ENCODE data around the gene C12orf60. TPM values are rescaled to one million over a fixed set of nuclear protein-coding genes. Genes with fewer than 3 reads are reported as not detected.

Gene C12orf60
- total RNA-seq, 1 experiment from 2014 or later: 3.5 TPM

DNA sequence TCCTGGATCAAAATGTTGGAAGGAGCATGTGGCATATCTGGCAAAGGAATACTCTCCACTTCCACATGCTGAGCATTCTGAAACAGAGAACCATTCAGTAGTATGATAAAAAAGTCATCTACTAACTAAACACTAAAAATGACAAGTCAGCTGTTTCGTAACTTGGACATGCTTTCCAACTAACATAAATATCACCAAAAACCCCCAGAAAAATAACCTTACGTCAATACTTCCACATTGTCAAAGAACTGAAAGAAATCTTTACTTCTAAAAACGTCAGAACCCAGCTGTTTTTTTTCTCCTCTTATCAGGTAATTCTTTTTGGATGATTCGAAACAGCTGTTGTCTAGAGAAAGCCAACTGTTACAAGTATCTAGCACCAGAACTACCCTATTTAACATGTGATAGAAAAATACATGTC is 8.4 kb upstream of the C12orf60 start:
- intact Hi-C loops (cut with micrococcal nuclease): no loop called here
- peaks cover 70% of the 10 kb centered on the region for H3K79me2 ChIP-seq (ENCODE audit: insufficient read depth, low read length)
- H2AFZ ChIP-seq (ENCODE audit: low read depth, low read length, poor library complexity, severe bottlenecking): no peak overlapping the region
- H3K4me3 ChIP-seq (replicated peaks in 1 of 2; ENCODE audit: low read depth in 1 of 2, low read length in 2 of 2): no peak overlapping the region
- no TSS peak for BruUV-seq (replicated peaks)
- H3K9me2 ChIP-seq (ENCODE audit: insufficient read depth): no peaks in the 10 kb centered on the region
- no peak overlapping the region for H3K27ac ChIP-seq (ENCODE audit: low read depth, low read length)
- no peak for DNase-seq (ENCODE audit: low read depth, low spot score)
- H3K9ac ChIP-seq (ENCODE audit: low read length): no peak overlapping the region
- no peaks in the 10 kb centered on the region for H3K9me3 ChIP-seq (ENCODE audit: control insufficient read depth in 1 of 2, insufficient read depth in 1 of 2, low read depth in 1 of 2, low read length in 2 of 2)
- no peak overlapping the region for H3K4me2 ChIP-seq (ENCODE audit: low read length)
- H3K4me1 ChIP-seq (ENCODE audit: control insufficient read depth in 1 of 2, insufficient read depth in 2 of 2, low read length in 2 of 2): no peaks in the 10 kb centered on the region
- no peaks in the 10 kb centered on the region for H3K27me3 ChIP-seq (ENCODE audit: insufficient read depth, low read length)
- H3K36me3 ChIP-seq (ENCODE audit: control insufficient read depth in 1 of 2, insufficient read depth in 2 of 2, low read length in 2 of 2): peaks cover 62% of the 10 kb centered on the region in 2 experiments
- H4K20me1 ChIP-seq (ENCODE audit: insufficient read depth): no peaks in the 10 kb centered on the region
- ChIA-PET RAD21 (ENCODE audit: low non-redundant PET in 1 of 2, low total read pairs in 2 of 2, uncharacterized antibody in 2 of 2, unreplicated experiment in 2 of 2) (no interaction called here), CTCF (no interaction called here), POLR2A (no interaction called here)
- ATAC-seq: no peak
- TF ChIP-seq EGR1 (IDR thresholded peaks at IDR 0.05; ENCODE audit: low read depth) (no peak), RAD21 (IDR thresholded peaks at IDR 0.05; ENCODE audit: low read depth) (no peak), ELF1 (IDR thresholded peaks at IDR 0.05; ENCODE audit: borderline replicate concordance, low read depth) (no peak), ZNF274 (IDR thresholded peaks at IDR 0.05; ENCODE audit: low read depth, low read length) (no peak), ZFX (IDR thresholded peaks at IDR 0.05) (no peak), JUND (IDR thresholded peaks at IDR 0.05) (no peak), EZH2 (IDR thresholded peaks at IDR 0.05) (no peak)
- TF ChIP-seq, protein P1, sequence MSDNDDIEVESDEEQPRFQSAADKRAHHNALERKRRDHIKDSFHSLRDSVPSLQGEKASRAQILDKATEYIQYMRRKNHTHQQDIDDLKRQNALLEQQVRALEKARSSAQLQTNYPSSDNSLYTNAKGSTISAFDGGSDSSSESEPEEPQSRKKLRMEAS (IDR thresholded peaks at IDR 0.05): no peak
- TF ChIP-seq, protein P2, sequence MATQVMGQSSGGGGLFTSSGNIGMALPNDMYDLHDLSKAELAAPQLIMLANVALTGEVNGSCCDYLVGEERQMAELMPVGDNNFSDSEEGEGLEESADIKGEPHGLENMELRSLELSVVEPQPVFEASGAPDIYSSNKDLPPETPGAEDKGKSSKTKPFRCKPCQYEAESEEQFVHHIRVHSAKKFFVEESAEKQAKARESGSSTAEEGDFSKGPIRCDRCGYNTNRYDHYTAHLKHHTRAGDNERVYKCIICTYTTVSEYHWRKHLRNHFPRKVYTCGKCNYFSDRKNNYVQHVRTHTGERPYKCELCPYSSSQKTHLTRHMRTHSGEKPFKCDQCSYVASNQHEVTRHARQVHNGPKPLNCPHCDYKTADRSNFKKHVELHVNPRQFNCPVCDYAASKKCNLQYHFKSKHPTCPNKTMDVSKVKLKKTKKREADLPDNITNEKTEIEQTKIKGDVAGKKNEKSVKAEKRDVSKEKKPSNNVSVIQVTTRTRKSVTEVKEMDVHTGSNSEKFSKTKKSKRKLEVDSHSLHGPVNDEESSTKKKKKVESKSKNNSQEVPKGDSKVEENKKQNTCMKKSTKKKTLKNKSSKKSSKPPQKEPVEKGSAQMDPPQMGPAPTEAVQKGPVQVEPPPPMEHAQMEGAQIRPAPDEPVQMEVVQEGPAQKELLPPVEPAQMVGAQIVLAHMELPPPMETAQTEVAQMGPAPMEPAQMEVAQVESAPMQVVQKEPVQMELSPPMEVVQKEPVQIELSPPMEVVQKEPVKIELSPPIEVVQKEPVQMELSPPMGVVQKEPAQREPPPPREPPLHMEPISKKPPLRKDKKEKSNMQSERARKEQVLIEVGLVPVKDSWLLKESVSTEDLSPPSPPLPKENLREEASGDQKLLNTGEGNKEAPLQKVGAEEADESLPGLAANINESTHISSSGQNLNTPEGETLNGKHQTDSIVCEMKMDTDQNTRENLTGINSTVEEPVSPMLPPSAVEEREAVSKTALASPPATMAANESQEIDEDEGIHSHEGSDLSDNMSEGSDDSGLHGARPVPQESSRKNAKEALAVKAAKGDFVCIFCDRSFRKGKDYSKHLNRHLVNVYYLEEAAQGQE (IDR thresholded peaks at IDR 0.05; ENCODE audit: low read depth): no peak
